ENCODE measurements around the gene TCHHL1.
"Not testable (repeated sequence)": the region's sequence is repeated elsewhere in the genome, so short reads cannot be mapped to it uniquely, and the experiment has no call there.

TCHHL1 gene

DNA sequence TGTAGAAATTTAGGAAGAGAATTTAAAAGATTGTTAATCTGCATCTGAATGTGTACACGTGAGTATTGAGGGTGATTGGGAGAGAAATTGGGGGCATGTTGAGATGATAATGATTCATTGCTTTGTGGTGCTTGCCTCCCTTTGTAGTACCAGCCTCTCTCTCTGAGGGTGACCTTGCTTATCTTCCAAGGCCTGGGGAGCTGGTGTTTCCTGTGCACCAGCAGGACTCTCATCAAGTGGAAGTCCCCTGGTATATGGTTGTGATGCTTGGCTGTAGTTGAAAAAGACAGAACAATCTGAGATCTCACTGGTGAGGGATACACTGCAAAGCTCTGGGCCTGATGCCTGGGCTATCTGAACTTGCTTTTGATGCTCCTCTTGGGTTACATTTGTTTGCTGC, 4.0 kb downstream of the TCHHL1 start:
- H3K9ac ChIP-seq (ENCODE audit: low read length), result no peak overlapping the region
- H3K27me3 ChIP-seq (replicated peaks; ENCODE audit: control insufficient read depth, insufficient read depth, low read length), result peaks cover 48% of the 10 kb centered on the region
- no peaks in the 10 kb centered on the region for H3K9me3 ChIP-seq (ENCODE audit: control insufficient read depth, low read length)
- no peak overlapping the region for H3K4me3 ChIP-seq (ENCODE audit: low read length)
- DNase-seq (ENCODE audit: low read depth), result no peak
- H3K4me1 ChIP-seq (ENCODE audit: control insufficient read depth, insufficient read depth, low read length), result no peaks in the 10 kb centered on the region
- H3K36me3 ChIP-seq (ENCODE audit: control insufficient read depth, insufficient read depth, low read length, severe bottlenecking), result no peaks in the 10 kb centered on the region

GRCh38 chr1:152081026-152081425, 7.8 kb downstream of the TCHHL1 start:
- H3K4me1 ChIP-seq (ENCODE audit: control insufficient read depth, insufficient read depth, low read length); H3K9ac ChIP-seq (ENCODE audit: low read length); H3K36me3 ChIP-seq (ENCODE audit: control insufficient read depth, insufficient read depth, low read length, severe bottlenecking); H3K4me3 ChIP-seq (ENCODE audit: low read length); H3K9me3 ChIP-seq (ENCODE audit: control insufficient read depth, low read length); DNase-seq (ENCODE audit: low read depth): not testable (repeated sequence)
- H3K27me3 ChIP-seq (replicated peaks; ENCODE audit: control insufficient read depth, insufficient read depth, low read length), result peaks cover 29% of the 10 kb centered on the region

DNA sequence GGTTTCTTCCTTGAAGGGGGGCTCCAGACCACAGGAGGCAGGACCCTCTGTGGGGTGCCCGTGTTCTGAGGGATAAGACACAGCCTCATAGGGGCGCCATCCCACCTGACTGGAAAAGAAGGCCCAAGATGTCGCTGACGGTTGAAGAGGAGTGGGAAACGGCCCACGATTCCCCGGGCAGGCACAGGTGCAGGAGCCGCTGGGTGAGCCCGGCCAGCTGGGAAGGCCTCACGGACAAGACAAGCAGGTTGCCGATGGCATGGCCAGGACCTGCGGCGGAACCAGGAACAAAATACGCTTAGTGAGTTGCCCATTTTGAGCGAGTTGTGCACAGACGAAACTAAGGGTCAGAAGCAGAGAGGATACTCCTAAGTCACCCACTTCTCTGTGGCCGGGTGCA, 8.4 kb downstream of the TCHHL1 start:
- not testable (repeated sequence) for H3K4me1 ChIP-seq (ENCODE audit: control insufficient read depth, insufficient read depth, low read length); H3K9ac ChIP-seq (ENCODE audit: low read length); H3K4me3 ChIP-seq (ENCODE audit: low read length); H3K9me3 ChIP-seq (ENCODE audit: control insufficient read depth, low read length); H3K36me3 ChIP-seq (ENCODE audit: control insufficient read depth, insufficient read depth, low read length, severe bottlenecking); DNase-seq (ENCODE audit: low read depth)
- H3K27me3 ChIP-seq (replicated peaks; ENCODE audit: control insufficient read depth, insufficient read depth, low read length), result peaks cover 24% of the 10 kb centered on the region

DNA sequence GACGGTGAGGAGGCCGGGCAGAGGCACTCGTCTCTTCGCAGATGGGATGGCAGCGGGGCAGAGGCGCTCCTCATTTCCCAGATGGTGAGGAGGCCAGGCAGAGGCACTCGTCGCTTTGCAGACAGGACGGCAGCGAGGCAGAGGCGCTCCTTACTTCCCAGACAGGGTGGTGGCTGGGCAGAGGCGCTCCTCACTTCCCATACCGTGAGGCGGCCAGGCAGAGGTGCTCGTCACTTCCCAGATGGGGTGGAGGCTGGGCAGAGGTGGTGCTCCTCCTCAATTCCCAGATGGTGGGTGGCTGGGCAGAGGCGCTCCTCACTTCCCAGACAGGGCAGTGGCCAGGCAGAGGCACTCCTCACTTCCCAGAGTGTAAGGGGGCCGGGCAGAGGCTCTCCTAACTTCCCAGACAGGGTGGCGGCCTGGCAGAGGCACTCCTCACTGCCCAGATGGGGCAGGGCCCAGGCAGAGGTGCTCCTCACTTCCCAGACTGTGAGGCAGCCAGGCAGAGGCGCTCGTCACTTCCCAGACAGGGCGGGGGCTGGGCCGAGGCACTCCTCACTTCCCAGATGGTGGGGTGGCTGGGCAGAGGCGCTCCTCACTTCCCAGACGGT, 9.9 kb downstream of the TCHHL1 start:
- Histone ChIP-seq H3K27me3 (replicated peaks; ENCODE audit: control insufficient read depth, insufficient read depth, low read length) (peaks cover 15% of the 10 kb centered on the region), H3K9me3 (ENCODE audit: control insufficient read depth, low read length) (no peaks in the 10 kb centered on the region), H3K36me3 (ENCODE audit: control insufficient read depth, insufficient read depth, low read length, severe bottlenecking) (no peaks in the 10 kb centered on the region), H3K9ac (ENCODE audit: low read length) (no peak overlapping the region), H3K4me1 (ENCODE audit: control insufficient read depth, insufficient read depth, low read length) (no peaks in the 10 kb centered on the region), H3K4me3 (ENCODE audit: low read length) (no peak overlapping the region)
- DNase-seq (ENCODE audit: low read depth), result no peak

GRCh38 chr1:152072311-152072710, 16.6 kb downstream of the TCHHL1 start:
- Histone ChIP-seq H3K9me3 (ENCODE audit: control insufficient read depth, low read length) (no peaks in the 10 kb centered on the region), H3K4me1 (ENCODE audit: control insufficient read depth, insufficient read depth, low read length) (no peaks in the 10 kb centered on the region), H3K9ac (ENCODE audit: low read length) (no peak overlapping the region), H3K36me3 (ENCODE audit: control insufficient read depth, insufficient read depth, low read length, severe bottlenecking) (no peaks in the 10 kb centered on the region), H3K27me3 (replicated peaks; ENCODE audit: control insufficient read depth, insufficient read depth, low read length) (peaks cover 49% of the 10 kb centered on the region), H3K4me3 (ENCODE audit: low read length) (no peak overlapping the region)
- no peak for DNase-seq (ENCODE audit: low read depth)

DNA sequence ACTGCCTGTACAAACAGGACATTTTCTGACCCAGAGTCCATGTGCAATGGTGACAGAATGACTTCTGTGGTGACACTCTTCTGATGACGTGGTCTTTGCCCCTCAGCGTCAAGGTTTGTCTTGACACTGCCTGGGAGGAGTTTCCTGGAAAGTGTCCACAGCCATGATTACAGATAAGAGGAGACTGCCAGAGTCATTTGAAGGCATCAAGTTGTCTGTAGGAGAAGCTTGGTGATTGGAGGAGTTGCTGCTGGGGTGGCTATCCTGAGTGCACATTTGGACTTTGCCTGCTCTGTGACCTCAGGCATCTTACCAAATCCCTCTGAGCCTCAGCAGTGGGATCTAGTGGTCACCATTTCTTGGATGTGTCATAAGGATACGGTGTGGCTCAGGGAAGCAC, 17.7 kb downstream of the TCHHL1 start:
- no peaks in the 10 kb centered on the region for H3K4me1 ChIP-seq (ENCODE audit: control insufficient read depth, insufficient read depth, low read length)
- H3K36me3 ChIP-seq (ENCODE audit: control insufficient read depth, insufficient read depth, low read length, severe bottlenecking), result no peaks in the 10 kb centered on the region
- DNase-seq (ENCODE audit: low read depth), result no peak
- H3K9me3 ChIP-seq (ENCODE audit: control insufficient read depth, low read length), result no peaks in the 10 kb centered on the region
- H3K9ac ChIP-seq (ENCODE audit: low read length), result no peak overlapping the region
- H3K27me3 ChIP-seq (replicated peaks; ENCODE audit: control insufficient read depth, insufficient read depth, low read length), result peaks cover 49% of the 10 kb centered on the region
- H3K4me3 ChIP-seq (ENCODE audit: low read length), result no peak overlapping the region

- H3K36me3 ChIP-seq (ENCODE audit: control insufficient read depth, insufficient read depth, low read length, severe bottlenecking), result no peaks in the 10 kb centered on the region
- H3K9ac ChIP-seq (ENCODE audit: low read length), result no peak overlapping the region
- no peak for DNase-seq (ENCODE audit: low read depth)
- no peak overlapping the region for H3K4me3 ChIP-seq (ENCODE audit: low read length)
- no peaks in the 10 kb centered on the region for H3K4me1 ChIP-seq (ENCODE audit: control insufficient read depth, insufficient read depth, low read length)
- H3K9me3 ChIP-seq (ENCODE audit: control insufficient read depth, low read length), result no peaks in the 10 kb centered on the region
- peaks cover 44% of the 10 kb centered on the region for H3K27me3 ChIP-seq (replicated peaks; ENCODE audit: control insufficient read depth, insufficient read depth, low read length)
These were observed 20.9 kb downstream of the TCHHL1 start for GRCh38 chr1:152067929-152068328.

- Histone ChIP-seq H3K4me1 (ENCODE audit: control insufficient read depth, insufficient read depth, low read length) (no peaks in the 10 kb centered on the region), H3K27me3 (replicated peaks; ENCODE audit: control insufficient read depth, insufficient read depth, low read length) (peaks cover 51% of the 10 kb centered on the region), H3K4me3 (ENCODE audit: low read length) (no peak overlapping the region), H3K9me3 (ENCODE audit: control insufficient read depth, low read length) (no peaks in the 10 kb centered on the region), H3K36me3 (ENCODE audit: control insufficient read depth, insufficient read depth, low read length, severe bottlenecking) (no peaks in the 10 kb centered on the region), H3K9ac (ENCODE audit: low read length) (no peak overlapping the region)
- DNase-seq (ENCODE audit: low read depth), result no peak
These were observed 21.7 kb downstream of the TCHHL1 start for GRCh38 chr1:152067150-152067549.

DNA sequence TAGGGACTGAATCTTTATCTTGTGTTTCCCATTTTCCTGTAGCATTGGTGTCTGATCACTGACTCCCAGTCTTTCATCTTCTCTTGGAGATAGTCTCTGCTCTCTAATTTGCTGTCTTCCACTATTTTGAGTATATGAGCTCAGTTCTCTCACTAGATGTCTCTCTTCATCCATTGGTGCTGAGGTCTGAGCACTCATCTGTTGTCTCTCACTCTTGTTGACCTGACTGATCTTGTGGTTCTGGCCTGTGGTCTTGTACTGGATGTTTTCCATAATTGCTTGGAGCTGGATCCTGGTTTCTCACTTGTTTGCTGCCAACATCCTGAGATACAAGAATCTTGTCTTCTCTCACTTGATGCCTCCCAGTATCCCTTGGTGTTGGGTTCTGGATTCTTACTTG, 26.9 kb downstream of the TCHHL1 start:
- H3K27me3 ChIP-seq (replicated peaks; ENCODE audit: control insufficient read depth, insufficient read depth, low read length), result peaks cover 55% of the 10 kb centered on the region
- no peak for DNase-seq (ENCODE audit: low read depth)
- H3K9ac ChIP-seq (ENCODE audit: low read length), result no peak overlapping the region
- H3K4me1 ChIP-seq (ENCODE audit: control insufficient read depth, insufficient read depth, low read length), result no peaks in the 10 kb centered on the region
- no peak overlapping the region for H3K4me3 ChIP-seq (ENCODE audit: low read length)
- peaks cover 17% of the 10 kb centered on the region for H3K9me3 ChIP-seq (ENCODE audit: control insufficient read depth, low read length)
- H3K36me3 ChIP-seq (ENCODE audit: control insufficient read depth, insufficient read depth, low read length, severe bottlenecking), result no peaks in the 10 kb centered on the region

DNA sequence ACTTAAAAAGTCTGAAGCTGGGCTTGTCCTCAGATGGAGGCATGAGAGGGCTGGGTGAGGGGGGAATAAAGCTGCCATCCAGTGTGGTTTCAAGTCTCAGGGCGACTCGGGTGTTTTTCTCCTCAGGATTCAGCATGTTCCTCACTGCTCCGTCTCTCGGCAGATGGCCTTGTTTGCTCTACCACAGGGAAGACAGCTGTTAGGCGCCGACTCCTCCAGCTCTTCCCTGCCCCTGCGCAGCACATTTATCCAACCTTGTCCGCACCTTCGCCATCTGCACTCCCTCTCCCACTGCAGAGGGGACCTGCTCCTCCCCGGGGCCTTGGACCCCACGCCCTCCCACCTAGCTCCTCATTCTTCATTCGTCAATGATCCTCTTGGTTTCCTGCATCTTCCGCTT, 35.5 kb downstream of the TCHHL1 start:
- H3K27me3 ChIP-seq (replicated peaks; ENCODE audit: control insufficient read depth, insufficient read depth, low read length), result peaks cover 27% of the 10 kb centered on the region
- no peaks in the 10 kb centered on the region for H3K36me3 ChIP-seq (ENCODE audit: control insufficient read depth, insufficient read depth, low read length, severe bottlenecking)
- H3K4me1 ChIP-seq (ENCODE audit: control insufficient read depth, insufficient read depth, low read length), result peaks cover 30% of the 10 kb centered on the region
- H3K9ac ChIP-seq (ENCODE audit: low read length), result no peak overlapping the region
- no peaks in the 10 kb centered on the region for H3K9me3 ChIP-seq (ENCODE audit: control insufficient read depth, low read length)
- H3K4me3 ChIP-seq (ENCODE audit: low read length), result no peak overlapping the region
- DNase-seq (ENCODE audit: low read depth), result no peak

DNA sequence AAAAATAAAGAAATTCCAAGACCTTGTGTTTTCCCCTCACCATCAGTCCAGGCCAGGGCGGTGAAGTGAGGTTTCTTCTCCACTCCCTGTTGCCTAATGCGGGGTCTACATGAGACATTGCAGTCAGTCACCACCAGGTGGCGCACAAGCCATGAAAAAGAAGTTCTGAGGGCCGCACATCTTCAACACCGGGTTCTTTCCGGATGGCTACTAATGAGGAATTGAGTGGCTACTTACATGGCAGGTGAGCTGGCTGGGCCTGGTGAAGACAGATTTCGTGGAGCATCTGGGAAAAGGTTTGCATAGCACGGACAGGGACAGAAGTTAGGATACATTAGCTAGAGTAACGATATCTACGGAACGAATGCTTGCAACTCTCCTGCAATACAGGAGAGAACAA, 36.3 kb downstream of the TCHHL1 start:
- peak; percentile 93 for DNase-seq (ENCODE audit: low read depth)
- H3K9ac ChIP-seq (ENCODE audit: low read length), result no peak overlapping the region
- H3K4me1 ChIP-seq (ENCODE audit: control insufficient read depth, insufficient read depth, low read length), result peaks cover 36% of the 10 kb centered on the region

More for the DNA sequence above, 36.3 kb downstream of the TCHHL1 start:
- H3K4me3 ChIP-seq (ENCODE audit: low read length), result no peak overlapping the region
- H3K9me3 ChIP-seq (ENCODE audit: control insufficient read depth, low read length), result no peaks in the 10 kb centered on the region
- peaks cover 27% of the 10 kb centered on the region for H3K27me3 ChIP-seq (replicated peaks; ENCODE audit: control insufficient read depth, insufficient read depth, low read length)
- no peaks in the 10 kb centered on the region for H3K36me3 ChIP-seq (ENCODE audit: control insufficient read depth, insufficient read depth, low read length, severe bottlenecking)
